HCT116 (cell line): ENCODE results near the gene SYTL5. TPM values are rescaled to one million over a fixed set of nuclear protein-coding genes. Genes with fewer than 3 reads are reported as not detected.

ENCODE experiments used
- ATAC-seq: fragments of 200-7000 bp; cut with Tn5 transposase; 2 replicates; pipeline ENCODE4 v1.9.1; 2020; ENCODE audit warnings: mild to moderate bottlenecking, moderate library complexity
- BruUV-seq: library from RNA; stranded (reverse); fragments of 400-500 nt; replicated peaks from 2 replicates; lab custom pipeline; 2021; lab: Mats Ljungman, UMichigan
- CTCF ChIA-PET: fragments of 300-600 bp; sonication (Branson Sonifier 250); formaldehyde crosslinking; loops from one replicate; lab custom pipeline; 2021; ENCODE audit warnings: antibody characterized with exemption; lab: Charles Lee
- POLR2A ChIA-PET: fragments of 300-600, 350-600 bp; sonication (Branson Sonifier 250); formaldehyde crosslinking; loops from one replicate; lab custom pipeline; 2021; ENCODE audit warnings: antibody characterized with exemption; lab: Charles Lee
- RAD21 ChIA-PET, 2 experiments: fragments of 300-600 bp; sonication (Branson Sonifier 250); formaldehyde crosslinking; loops; one replicate each; lab custom pipeline; 2023; ENCODE audit warnings: low total read pairs in 2 of 2; ENCODE audit not compliant: uncharacterized antibody in 2 of 2, unreplicated experiment in 2 of 2, low non-redundant PET in 1 of 2; lab: Charles Lee
- DNase-seq: peaks from one replicate; pipeline ENCODE4 v3.0.0-alpha.2; 2010; ENCODE audit warnings: low read depth, low spot score
- H2AFZ ChIP-seq: fragments of 200-600 bp; shearing (Covaris generic), sonication (generic); 2 replicates; pipeline ENCODE4 v1.6.1; 2017; ENCODE audit warnings: low read depth, mixed run types, mixed read lengths, antibody characterized with exemption, low read length; ENCODE audit not compliant: poor library complexity, severe bottlenecking
- H3K27ac ChIP-seq: 2 replicates; pipeline ENCODE4 v1.5.1; 2012; ENCODE audit warnings: low read depth, low read length
- H3K27me3 ChIP-seq: fragments of 200-600 bp; sonication (generic); 2 replicates; pipeline ENCODE4 v1.6.1; 2016; ENCODE audit warnings: mixed run types, low read length, mixed read lengths; ENCODE audit not compliant: insufficient read depth
- H3K36me3 ChIP-seq, 2 experiments: fragments of 200-500 bp in 1 of 2; fragments of 200-600 bp in 1 of 2; sonication (Bioruptor generic) in 1 of 2; sonication (generic) in 1 of 2; 2 replicates each; pipeline versions ENCODE4 v1.5.1 to v1.6.1; 2014 to 2016; ENCODE audit warnings: low read length in 2 of 2, inconsistent platforms in 1 of 2, mixed read lengths in 1 of 2, mixed run types in 1 of 2; ENCODE audit not compliant: insufficient read depth in 2 of 2, control insufficient read depth in 1 of 2
- H3K4me1 ChIP-seq, 2 experiments: fragments of 200-600 bp in 1 of 2; sonication (generic) in 1 of 2; 2 replicates each; pipeline versions ENCODE4 v1.5.1 to v1.6.1; 2012 to 2017; ENCODE audit warnings: low read length in 2 of 2, inconsistent platforms in 1 of 2, mild to moderate bottlenecking in 1 of 2, mixed read lengths in 1 of 2, mixed run types in 1 of 2, moderate library complexity in 1 of 2; ENCODE audit not compliant: insufficient read depth in 2 of 2, control insufficient read depth in 1 of 2
- H3K4me2 ChIP-seq: fragments of 200-600 bp; sonication (generic); 2 replicates; pipeline ENCODE4 v1.6.1; 2017; ENCODE audit warnings: mixed run types, low read length, mixed read lengths
- H3K4me3 ChIP-seq, 2 experiments: fragments of 200-600 bp in 1 of 2; sonication (generic) in 1 of 2; replicated peaks in 1 of 2; 2 replicates each; pipeline ENCODE4 v1.5.1; 2011 to 2016; ENCODE audit warnings: low read length in 2 of 2, control low read depth in 1 of 2, low read depth in 1 of 2, mild to moderate bottlenecking in 1 of 2, mixed read lengths in 1 of 2, mixed run types in 1 of 2
- H3K79me2 ChIP-seq: fragments of 200-600 bp; sonication (generic); 2 replicates; pipeline ENCODE4 v1.6.1; 2017; ENCODE audit warnings: mild to moderate bottlenecking, mixed run types, low read length, moderate library complexity, mixed read lengths; ENCODE audit not compliant: insufficient read depth
- H3K9ac ChIP-seq: fragments of 200-600 bp; sonication (generic); 2 replicates; pipeline ENCODE4 v1.6.1; 2016; ENCODE audit warnings: low read length, mixed read lengths
- H3K9me2 ChIP-seq: fragments of 200-600 bp; sonication (generic), shearing (Covaris generic); 2 replicates; pipeline ENCODE4 v1.6.1; 2017; ENCODE audit warnings: mixed run types, mild to moderate bottlenecking, moderate library complexity; ENCODE audit not compliant: insufficient read depth
- H3K9me3 ChIP-seq, 2 experiments: fragments of 200-500 bp in 1 of 2; fragments of 200-600 bp in 1 of 2; sonication (Bioruptor generic) in 1 of 2; sonication (generic) in 1 of 2; 2 replicates each; pipeline ENCODE4 v1.6.1; 2014 to 2017; ENCODE audit warnings: low read length in 2 of 2, mixed read lengths in 2 of 2, inconsistent platforms in 1 of 2, low read depth in 1 of 2, mild to moderate bottlenecking in 1 of 2, mixed run types in 1 of 2, moderate library complexity in 1 of 2; ENCODE audit not compliant: control insufficient read depth in 1 of 2, insufficient read depth in 1 of 2
- H4K20me1 ChIP-seq: fragments of 200-600 bp; sonication (generic), shearing (Covaris generic); 2 replicates; pipeline ENCODE4 v1.6.1; 2017; ENCODE audit warnings: mixed run types, mild to moderate bottlenecking, moderate library complexity; ENCODE audit not compliant: insufficient read depth
- ATF3 ChIP-seq: IDR thresholded peaks from 2 replicates; pipeline ENCODE4 v1.6.1; 2012
- CEBPB ChIP-seq: IDR thresholded peaks from 2 replicates; pipeline ENCODE4 v1.6.1; 2012; ENCODE audit warnings: low read depth
- CTCF ChIP-seq, 3 experiments: fragments of 200-600 bp in 1 of 3; sonication (generic) in 1 of 3; IDR thresholded peaks in 2 of 3; conservative IDR thresholded peaks in 1 of 3; 2 replicates each; pipeline ENCODE4 v1.5.1; 2012 to 2017; ENCODE audit warnings: low read depth in 2 of 3, low read length in 2 of 3, antibody characterized with exemption in 1 of 3, borderline replicate concordance in 1 of 3, control low read depth in 1 of 3, mild to moderate bottlenecking in 1 of 3, mixed read lengths in 1 of 3, mixed run types in 1 of 3, moderate library complexity in 1 of 3; ENCODE audit not compliant: insufficient read depth in 1 of 3
- EGR1 ChIP-seq: IDR thresholded peaks from 2 replicates; pipeline ENCODE4 v1.6.1; 2012; ENCODE audit warnings: low read depth
- ELF1 ChIP-seq: IDR thresholded peaks from 2 replicates; pipeline ENCODE4 v1.6.1; 2012; ENCODE audit warnings: low read depth, borderline replicate concordance
- EZH2phosphoT487 ChIP-seq: fragments of 200-600 bp; IDR thresholded peaks from 2 replicates; pipeline ENCODE4 v1.6.1; 2018; ENCODE audit warnings: antibody characterized with exemption, borderline replicate concordance
- FOSL1 ChIP-seq: IDR thresholded peaks from 2 replicates; pipeline ENCODE4 v1.6.1; 2012; ENCODE audit warnings: low read depth
- JUND ChIP-seq: IDR thresholded peaks from 2 replicates; pipeline ENCODE4 v1.6.1; 2012
- MAX ChIP-seq: IDR thresholded peaks from 2 replicates; pipeline ENCODE4 v1.6.1; 2012
- POLR2AphosphoS5 ChIP-seq: IDR thresholded peaks from 2 replicates; pipeline ENCODE4 v1.6.1; 2011; ENCODE audit warnings: mild to moderate bottlenecking, low read depth, low read length, moderate library complexity
- RAD21 ChIP-seq: IDR thresholded peaks from 2 replicates; pipeline ENCODE4 v1.6.1; 2012; ENCODE audit warnings: low read depth, mild to moderate bottlenecking
- REST ChIP-seq: IDR thresholded peaks from 2 replicates; pipeline ENCODE4 v1.6.1; 2012; ENCODE audit warnings: low read depth
- SIN3A ChIP-seq: IDR thresholded peaks from 2 replicates; pipeline ENCODE4 v1.6.1; 2012; ENCODE audit warnings: low read depth
- SP1 ChIP-seq: IDR thresholded peaks from 2 replicates; pipeline ENCODE4 v1.6.1; 2012; ENCODE audit warnings: low read depth
- SRF ChIP-seq: IDR thresholded peaks from 2 replicates; pipeline ENCODE4 v1.6.1; 2012; ENCODE audit warnings: low read depth
- TCF7L2 ChIP-seq: IDR thresholded peaks from 2 replicates; pipeline ENCODE4 v1.7.0; 2011; ENCODE audit warnings: borderline replicate concordance, inconsistent platforms; ENCODE audit not compliant: insufficient read depth, insufficient read length; ENCODE audit errors: extremely low read depth
- ZBTB33 ChIP-seq: IDR thresholded peaks from 2 replicates; pipeline ENCODE4 v1.6.1; 2011; ENCODE audit warnings: mild to moderate bottlenecking, low read length, moderate library complexity; ENCODE audit not compliant: insufficient replicate concordance; ENCODE audit errors: extremely low read depth
- ZFX ChIP-seq: fragments of 450-650 bp; IDR thresholded peaks from 2 replicates; pipeline ENCODE4 v1.6.1; 2017
- intact Hi-C: fragments of 100-400 bp; cut with micrococcal nuclease; formaldehyde crosslinking; loops from 2 replicates; pipeline ENCODE4 v1.10.0; 2022
- total RNA-seq: library from RNA; stranded (reverse); gene quantifications from one replicate; pipeline ENCODE4 v1.2.1, GENCODE V29; 2021; ENCODE audit not compliant: unreplicated experiment

Gene SYTL5
- total RNA-seq, 1 experiment from 2014 or later, result 0.20 TPM

- ATAC-seq, result no peak
- Histone ChIP-seq H3K36me3 (no peaks in the 10 kb centered on the region), H3K4me2 (no peak overlapping the region), H3K9ac (no peak overlapping the region), H3K9me2 (no peaks in the 10 kb centered on the region), H4K20me1 (no peaks in the 10 kb centered on the region), H3K27me3 (no peaks in the 10 kb centered on the region), H3K9me3 (no peaks in the 10 kb centered on the region), H2AFZ (no peak overlapping the region), H3K4me1 (peaks cover 5 to 6% of the 10 kb centered on the region in 2 experiments; a peak in 3 of 4 replicates), H3K79me2 (no peaks in the 10 kb centered on the region)
- RAD21 ChIA-PET, result no interaction called here
- intact Hi-C loops, result no loop called here
- CTCF ChIA-PET, result no interaction called here
- POLR2A ChIA-PET, result no interaction called here
- TF ChIP-seq ZBTB33 (no peak), EGR1 (no peak), REST (no peak), JUND (no peak), POLR2AphosphoS5 (no peak), EZH2phosphoT487 (no peak), CTCF (IDR thresholded peaks at IDR 0.05 in 2 of 3, conservative IDR thresholded peaks at IDR 0.05 in 1 of 3; ENCODE audit: borderline replicate concordance in 1 of 3, insufficient read depth in 1 of 3, low read depth in 2 of 3, low read length in 2 of 3) (no peak), RAD21 (no peak), CEBPB (no peak), MAX (no peak), ATF3 (no peak), ELF1 (no peak), SP1 (no peak), FOSL1 (no peak), ZFX (no peak), SIN3A (no peak), TCF7L2 (no peak), SRF (no peak)
- TF ChIP-seq, all 23 proteins: peak for 0
- no peak for DNase-seq
- no peak overlapping the region for H3K27ac ChIP-seq
- H3K4me3 ChIP-seq, result no peak overlapping the region
- no TSS peak for BruUV-seq
These were observed 60.6 kb downstream of the SYTL5 start for GRCh38 chrX:38066934-38067333.
